DOHH2 (cell line): ENCODE data around the gene SPARC.
A peak's percentile ranks its signal among the peaks of the same experiment; 100 is the strongest.

ENCODE experiments used
- H3F3A ChIP-seq: fragments of 200-600 bp; sonication (generic), shearing (Covaris generic); 2 replicates; pipeline ENCODE4 v1.6.0; 2016; ENCODE audit warnings: antibody characterized with exemption, mild to moderate bottlenecking; ENCODE audit not compliant: control insufficient read depth, insufficient read depth
- H3K27ac ChIP-seq: fragments of 200-600 bp; sonication (generic); 2 replicates; pipeline ENCODE4 v1.5.1; 2014; ENCODE audit warnings: low read depth, mild to moderate bottlenecking, low read length, moderate library complexity
- H3K27me3 ChIP-seq: fragments of 200-600 bp; sonication (generic); 2 replicates; pipeline ENCODE4 v1.6.1; 2014; ENCODE audit warnings: mild to moderate bottlenecking, low read length, mixed read lengths; ENCODE audit not compliant: control insufficient read depth
- H3K36me3 ChIP-seq: fragments of 200-600 bp; sonication (generic); 2 replicates; pipeline ENCODE4 v1.6.1; 2014; ENCODE audit warnings: mild to moderate bottlenecking, low read length, moderate library complexity, mixed read lengths; ENCODE audit not compliant: control insufficient read depth
- H3K4me1 ChIP-seq: fragments of 200-600 bp; sonication (generic); 2 replicates; pipeline ENCODE4 v1.6.1; 2014; ENCODE audit warnings: mild to moderate bottlenecking, low read length, mixed read lengths; ENCODE audit not compliant: control insufficient read depth
- H3K4me2 ChIP-seq: fragments of 200-600 bp; sonication (generic); 2 replicates; pipeline ENCODE4 v1.6.0; 2014; ENCODE audit warnings: mild to moderate bottlenecking, low read length, moderate library complexity
- H3K4me3 ChIP-seq: fragments of 200-600 bp; sonication (generic); 2 replicates; pipeline ENCODE4 v1.5.1; 2014; ENCODE audit warnings: mild to moderate bottlenecking, low read length, mixed read lengths
- H3K79me2 ChIP-seq: fragments of 200-600 bp; sonication (generic); 2 replicates; pipeline ENCODE4 v1.6.1; 2014; ENCODE audit warnings: mild to moderate bottlenecking, low read length, mixed read lengths; ENCODE audit not compliant: control insufficient read depth
- H3K9me2 ChIP-seq: fragments of 200-600 bp; sonication (generic); replicated peaks from 2 replicates; pipeline ENCODE4 v1.6.1; 2014; ENCODE audit warnings: mild to moderate bottlenecking, low read length, mixed read lengths; ENCODE audit not compliant: control insufficient read depth
- H3K9me3 ChIP-seq: fragments of 200-600 bp; sonication (generic); 2 replicates; pipeline ENCODE4 v1.6.1; 2014; ENCODE audit warnings: antibody characterized with exemption, low read length, mixed read lengths; ENCODE audit not compliant: control insufficient read depth, insufficient read depth
- H4K20me1 ChIP-seq: fragments of 200-600 bp; sonication (generic); 2 replicates; pipeline ENCODE4 v1.6.0; 2014; ENCODE audit warnings: low read depth, mild to moderate bottlenecking, antibody characterized with exemption, low read length, moderate library complexity; ENCODE audit not compliant: control insufficient read depth, insufficient read depth
- EZH2phosphoT487 ChIP-seq: fragments of 200-600 bp; sonication (generic); IDR thresholded peaks from 2 replicates; pipeline ENCODE4 v1.6.1; 2017; ENCODE audit warnings: borderline replicate concordance, mild to moderate bottlenecking, antibody characterized with exemption, low read length, moderate library complexity, mixed read lengths
- TF ChIP-seq, protein P1 (sequence below): fragments of 200-600 bp; sonication (generic); IDR thresholded peaks from one replicate; pipeline ENCODE4 v1.5.1; 2014; ENCODE audit warnings: antibody characterized with exemption, mild to moderate bottlenecking, low read depth, low read length; ENCODE audit not compliant: poor library complexity, severe bottlenecking

The SPARC gene

DNA sequence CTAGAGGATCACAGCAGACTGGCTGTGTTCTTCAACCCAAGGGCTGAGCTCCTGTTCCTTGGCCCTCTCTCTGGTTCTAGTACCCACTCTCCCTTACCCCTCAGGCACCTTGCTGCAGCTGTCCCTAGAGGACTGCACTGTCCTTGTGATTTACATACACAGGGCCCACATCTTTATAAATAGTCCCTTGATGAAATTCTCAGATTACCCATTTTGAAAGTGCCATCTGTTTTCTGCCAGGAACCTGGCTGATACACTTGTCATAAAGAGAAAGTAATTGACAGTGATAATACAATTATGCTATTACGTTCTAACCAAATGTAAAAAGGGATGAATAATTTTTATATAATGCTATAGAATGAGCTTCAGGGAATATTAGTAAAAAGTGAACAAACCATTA, 16.5 kb upstream of the SPARC start:
- H3K27ac ChIP-seq: no peak overlapping the region
- TF ChIP-seq, protein P1, sequence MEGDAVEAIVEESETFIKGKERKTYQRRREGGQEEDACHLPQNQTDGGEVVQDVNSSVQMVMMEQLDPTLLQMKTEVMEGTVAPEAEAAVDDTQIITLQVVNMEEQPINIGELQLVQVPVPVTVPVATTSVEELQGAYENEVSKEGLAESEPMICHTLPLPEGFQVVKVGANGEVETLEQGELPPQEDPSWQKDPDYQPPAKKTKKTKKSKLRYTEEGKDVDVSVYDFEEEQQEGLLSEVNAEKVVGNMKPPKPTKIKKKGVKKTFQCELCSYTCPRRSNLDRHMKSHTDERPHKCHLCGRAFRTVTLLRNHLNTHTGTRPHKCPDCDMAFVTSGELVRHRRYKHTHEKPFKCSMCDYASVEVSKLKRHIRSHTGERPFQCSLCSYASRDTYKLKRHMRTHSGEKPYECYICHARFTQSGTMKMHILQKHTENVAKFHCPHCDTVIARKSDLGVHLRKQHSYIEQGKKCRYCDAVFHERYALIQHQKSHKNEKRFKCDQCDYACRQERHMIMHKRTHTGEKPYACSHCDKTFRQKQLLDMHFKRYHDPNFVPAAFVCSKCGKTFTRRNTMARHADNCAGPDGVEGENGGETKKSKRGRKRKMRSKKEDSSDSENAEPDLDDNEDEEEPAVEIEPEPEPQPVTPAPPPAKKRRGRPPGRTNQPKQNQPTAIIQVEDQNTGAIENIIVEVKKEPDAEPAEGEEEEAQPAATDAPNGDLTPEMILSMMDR: no peak
- no peak for TF ChIP-seq EZH2phosphoT487
- H4K20me1 ChIP-seq: no peaks in the 10 kb centered on the region
- H3K9me2 ChIP-seq: no peaks in the 10 kb centered on the region
- no peaks in the 10 kb centered on the region for H3K79me2 ChIP-seq
- no peaks in the 10 kb centered on the region for H3K9me3 ChIP-seq
- no peaks in the 10 kb centered on the region for H3K27me3 ChIP-seq
- no peaks in the 10 kb centered on the region for H3K36me3 ChIP-seq
- no peaks in the 10 kb centered on the region for H3F3A ChIP-seq
- peak overlapping the region; percentile 54 for H3K4me2 ChIP-seq
- H3K4me3 ChIP-seq: peak overlapping the region; percentile 24; the same call in 1 of the 2 replicates
- peaks cover 50% of the 10 kb centered on the region for H3K4me1 ChIP-seq

DNA sequence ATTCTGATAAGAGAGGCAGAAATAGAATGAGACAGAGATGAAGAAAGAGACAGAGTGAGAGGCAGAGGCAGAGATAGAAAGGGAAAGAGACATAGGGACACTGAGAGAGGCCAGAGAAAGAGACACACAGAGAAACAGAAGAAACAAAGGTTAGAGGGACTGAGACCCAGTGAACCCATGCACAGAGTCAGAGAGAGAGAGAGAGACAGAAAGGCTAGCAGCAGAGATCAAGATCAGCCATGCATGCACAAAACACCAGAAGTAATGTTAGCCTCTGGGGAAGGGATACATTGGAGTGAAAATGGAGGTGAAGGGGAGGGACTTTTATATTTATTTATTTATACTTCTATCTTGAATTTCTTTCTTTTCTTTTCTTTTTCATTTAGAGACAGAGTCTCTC, 14.1 kb upstream of the SPARC start:
- Histone ChIP-seq H3K4me1 (peaks cover 44% of the 10 kb centered on the region), H3K4me2 (peak overlapping the region; percentile 42)
- no peak for TF ChIP-seq EZH2phosphoT487
- TF ChIP-seq, protein P1: no peak

DNA sequence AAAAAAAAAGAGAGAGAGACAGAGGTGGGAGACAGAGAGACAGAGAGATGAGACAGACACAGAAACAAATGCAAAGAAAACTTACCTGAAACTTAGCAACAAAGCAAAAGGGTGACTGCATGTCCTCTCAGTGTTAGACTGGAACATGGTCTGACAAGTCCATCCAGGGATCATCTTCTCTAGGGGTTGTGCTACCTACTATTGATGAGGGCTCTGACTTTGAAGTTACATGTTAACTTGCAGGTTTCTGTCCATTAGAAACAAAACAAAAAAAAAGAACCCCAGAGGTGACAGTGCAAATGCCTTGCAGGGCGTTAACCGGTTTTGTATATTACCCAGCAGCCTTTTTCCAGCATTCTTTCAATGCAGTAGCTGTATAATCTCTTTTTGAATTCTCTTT, 13.6 kb upstream of the SPARC start:
- Histone ChIP-seq H3K4me2 (peak overlapping the region; percentile 42; the same call in 1 of the 2 replicates), H3K9me3 (no peaks in the 10 kb centered on the region), H3K27ac (no peak overlapping the region), H3K79me2 (no peaks in the 10 kb centered on the region), H4K20me1 (no peaks in the 10 kb centered on the region), H3K27me3 (no peaks in the 10 kb centered on the region), H3K36me3 (no peaks in the 10 kb centered on the region), H3K9me2 (no peaks in the 10 kb centered on the region), H3F3A (no peaks in the 10 kb centered on the region), H3K4me3 (no peak overlapping the region), H3K4me1 (peaks cover 44% of the 10 kb centered on the region)
- TF ChIP-seq, protein P1: no peak

More for the DNA sequence above, 14.1 kb upstream of the SPARC start:
- Histone ChIP-seq H3K9me2 (no peaks in the 10 kb centered on the region), H3F3A (no peaks in the 10 kb centered on the region), H3K9me3 (no peaks in the 10 kb centered on the region), H3K36me3 (no peaks in the 10 kb centered on the region), H4K20me1 (no peaks in the 10 kb centered on the region), H3K27me3 (no peaks in the 10 kb centered on the region), H3K4me3 (no peak overlapping the region), H3K79me2 (no peaks in the 10 kb centered on the region), H3K27ac (no peak overlapping the region)
